Hepatocyte (in vitro differentiated cells): Measurements from ENCODE around the gene GALNTL6. TPM values are rescaled to one million over a fixed set of nuclear protein-coding genes. Genes with fewer than 3 reads are reported as not detected.
A peak's percentile ranks its signal among the peaks of the same experiment; 100 is the strongest.

ENCODE experiments used
- DNase-seq: peaks from one replicate; pipeline ENCODE4 v3.0.0-alpha.2; 2016; ENCODE audit warnings: low spot score
- H2AFZ ChIP-seq: fragments of 200-600 bp; sonication (generic); 2 replicates; pipeline ENCODE4 v1.6.0; 2016; ENCODE audit warnings: antibody characterized with exemption, mild to moderate bottlenecking
- H3K27ac ChIP-seq: fragments of 200-600 bp; sonication (generic); 2 replicates; pipeline ENCODE4 v1.5.1; 2016; ENCODE audit warnings: mild to moderate bottlenecking
- H3K27me3 ChIP-seq: fragments of 200-600 bp; sonication (generic); 2 replicates; pipeline ENCODE4 v1.6.1; 2016
- H3K36me3 ChIP-seq: fragments of 200-600 bp; sonication (generic); replicated peaks from 2 replicates; pipeline ENCODE4 v1.5.1; 2016; ENCODE audit warnings: low read depth; ENCODE audit not compliant: insufficient read depth
- H3K4me1 ChIP-seq: fragments of 200-600 bp; sonication (generic); 2 replicates; pipeline ENCODE4 v1.5.1; 2016; ENCODE audit warnings: mild to moderate bottlenecking, moderate library complexity; ENCODE audit not compliant: insufficient read depth
- H3K4me2 ChIP-seq: fragments of 200-600 bp; sonication (generic); 2 replicates; pipeline ENCODE4 v1.6.0; 2016
- H3K4me3 ChIP-seq: fragments of 200-600 bp; sonication (generic); 2 replicates; pipeline ENCODE4 v1.5.1; 2016; ENCODE audit warnings: mild to moderate bottlenecking
- H3K79me2 ChIP-seq: fragments of 200-600 bp; sonication (generic); 2 replicates; pipeline ENCODE4 v1.6.0; 2017; ENCODE audit warnings: mild to moderate bottlenecking
- H3K9me2 ChIP-seq: fragments of 200-600 bp; sonication (generic); replicated peaks from 2 replicates; pipeline ENCODE4 v1.6.0; 2017; ENCODE audit warnings: mild to moderate bottlenecking; ENCODE audit not compliant: insufficient read depth
- H3K9me3 ChIP-seq: fragments of 200-600 bp; sonication (generic); 2 replicates; pipeline ENCODE4 v1.5.1; 2016; ENCODE audit warnings: low read depth, mild to moderate bottlenecking
- H4K20me1 ChIP-seq: fragments of 200-600 bp; sonication (generic); 2 replicates; pipeline ENCODE4 v1.6.0; 2016; ENCODE audit warnings: mild to moderate bottlenecking; ENCODE audit not compliant: insufficient read depth, poor library complexity, severe bottlenecking
- EZH2 ChIP-seq: fragments of 200-600 bp; sonication (generic); IDR thresholded peaks from 2 replicates; pipeline ENCODE4 v1.6.1; 2016; ENCODE audit warnings: antibody characterized with exemption, mild to moderate bottlenecking, borderline replicate concordance
- EZH2phosphoT487 ChIP-seq: fragments of 200-600 bp; sonication (generic); IDR thresholded peaks from one replicate; pipeline ENCODE4 v1.6.1; 2018; ENCODE audit warnings: antibody characterized with exemption, mild to moderate bottlenecking, low read depth, moderate library complexity; ENCODE audit not compliant: unreplicated experiment, severe bottlenecking
- WGBS: methylation state at CpG from one replicate; pipeline ENCODE4 v1.1.6; 2016; ENCODE audit warnings: low lambda C conversion rate; ENCODE audit errors: missing lambda C conversion rate; 5-methylcytosine and 5-hydroxymethylcytosine counted together
- polyA plus RNA-seq: library from polyadenylated mRNA; unstranded; fragments of >200 nt; fragmentation: Nextera tagmentation; extraction: Ambion mirVana; gene quantifications from 2 replicates; pipeline ENCODE4 v1.2.1, GENCODE V29; 2016
- total RNA-seq: library from RNA; depleted of rRNA; stranded (reverse); fragments of >200 nt; gene quantifications from 2 replicates; pipeline ENCODE4 v1.2.3, GENCODE V29; 2014
- TF ChIP-seq, protein P1 (sequence below): fragments of 200-600 bp; sonication (generic); IDR thresholded peaks from 2 replicates; pipeline ENCODE4 v1.5.1; 2016; ENCODE audit warnings: antibody characterized with exemption, mild to moderate bottlenecking; ENCODE audit not compliant: poor library complexity

Gene GALNTL6
- total and polyA plus RNA-seq, 2 experiments from 2014 or later = 0.53 to 0.74 TPM

DNA sequence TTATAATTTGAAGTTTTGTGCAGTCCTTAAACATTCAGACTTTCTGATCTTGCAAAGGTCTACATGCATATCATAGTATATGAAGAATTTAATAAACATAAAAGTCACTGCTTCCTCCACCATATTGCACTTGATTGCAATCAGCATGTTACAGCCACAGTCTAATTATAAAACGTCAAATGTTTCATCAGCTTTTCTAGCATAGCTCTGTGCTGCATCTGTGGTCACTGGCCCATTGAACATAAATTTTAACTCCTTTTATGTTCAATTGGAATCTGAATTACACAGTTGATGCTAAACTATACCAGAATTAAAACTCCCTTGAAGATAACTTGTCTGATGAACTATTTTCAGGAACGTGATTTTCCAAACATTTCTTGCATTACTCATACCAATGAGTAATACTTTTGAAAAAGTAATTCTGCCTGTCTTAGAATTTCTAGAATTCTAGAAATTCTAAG lies 329.1 kb downstream of the GALNTL6 start:
- Histone ChIP-seq H3K27ac (no peak overlapping the region), H3K79me2 (no peaks in the 10 kb centered on the region), H3K9me2 (no peaks in the 10 kb centered on the region), H2AFZ (no peak overlapping the region), H3K4me3 (no peak overlapping the region), H3K27me3 (no peaks in the 10 kb centered on the region), H3K36me3 (no peaks in the 10 kb centered on the region), H3K9me3 (no peaks in the 10 kb centered on the region), H3K4me1 (no peaks in the 10 kb centered on the region), H3K4me2 (no peak overlapping the region), H4K20me1 (no peaks in the 10 kb centered on the region)
- DNase-seq = no peak
- TF ChIP-seq EZH2 (no peak), EZH2phosphoT487 (no peak)
- TF ChIP-seq, protein P1, sequence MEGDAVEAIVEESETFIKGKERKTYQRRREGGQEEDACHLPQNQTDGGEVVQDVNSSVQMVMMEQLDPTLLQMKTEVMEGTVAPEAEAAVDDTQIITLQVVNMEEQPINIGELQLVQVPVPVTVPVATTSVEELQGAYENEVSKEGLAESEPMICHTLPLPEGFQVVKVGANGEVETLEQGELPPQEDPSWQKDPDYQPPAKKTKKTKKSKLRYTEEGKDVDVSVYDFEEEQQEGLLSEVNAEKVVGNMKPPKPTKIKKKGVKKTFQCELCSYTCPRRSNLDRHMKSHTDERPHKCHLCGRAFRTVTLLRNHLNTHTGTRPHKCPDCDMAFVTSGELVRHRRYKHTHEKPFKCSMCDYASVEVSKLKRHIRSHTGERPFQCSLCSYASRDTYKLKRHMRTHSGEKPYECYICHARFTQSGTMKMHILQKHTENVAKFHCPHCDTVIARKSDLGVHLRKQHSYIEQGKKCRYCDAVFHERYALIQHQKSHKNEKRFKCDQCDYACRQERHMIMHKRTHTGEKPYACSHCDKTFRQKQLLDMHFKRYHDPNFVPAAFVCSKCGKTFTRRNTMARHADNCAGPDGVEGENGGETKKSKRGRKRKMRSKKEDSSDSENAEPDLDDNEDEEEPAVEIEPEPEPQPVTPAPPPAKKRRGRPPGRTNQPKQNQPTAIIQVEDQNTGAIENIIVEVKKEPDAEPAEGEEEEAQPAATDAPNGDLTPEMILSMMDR = no peak
- 76% methylated on average over 2 of the region's 2 CpGs for WGBS

DNA sequence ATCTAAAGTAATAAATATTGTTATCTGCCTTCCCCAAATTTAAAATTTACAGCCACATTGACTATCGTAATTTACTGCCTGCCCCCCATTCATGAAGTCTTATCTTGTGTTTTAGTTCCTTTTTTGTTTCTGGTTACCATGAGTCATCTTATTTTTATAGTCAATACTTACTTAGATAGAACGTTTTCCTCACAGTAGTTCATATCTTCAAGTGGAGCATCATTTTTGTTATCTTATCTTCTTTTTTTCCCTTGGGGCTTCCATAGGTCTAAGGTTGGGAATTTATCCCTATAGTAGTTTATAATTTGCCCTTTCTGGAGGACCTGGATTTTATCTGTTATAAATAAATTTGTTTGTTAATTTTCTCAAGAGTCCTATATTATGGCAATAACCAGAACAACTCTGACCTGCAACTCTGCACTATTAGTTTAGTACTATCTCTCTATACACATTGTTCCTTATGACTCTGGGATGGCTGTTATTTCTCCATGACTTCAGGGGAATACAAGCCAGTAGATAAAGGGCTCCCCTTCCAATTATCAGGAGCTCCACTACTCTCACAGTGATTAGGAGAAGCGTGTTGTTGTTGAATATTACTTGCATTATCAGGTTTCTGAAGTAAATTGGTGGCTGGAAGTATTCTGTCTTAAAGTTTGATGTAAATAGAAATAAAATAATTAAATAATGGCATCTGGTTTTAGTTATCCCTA lies 330.6 kb downstream of the GALNTL6 start:
- TF ChIP-seq, protein P1 = no peak
- TF ChIP-seq EZH2 (no peak), EZH2phosphoT487 (no peak)
- no peaks in the 10 kb centered on the region for H3K9me2 ChIP-seq
- no peak overlapping the region for H3K27ac ChIP-seq
- no peaks in the 10 kb centered on the region for H3K4me1 ChIP-seq
- H3K4me2 ChIP-seq = no peak overlapping the region
- H3K9me3 ChIP-seq = no peaks in the 10 kb centered on the region
- H3K27me3 ChIP-seq = no peaks in the 10 kb centered on the region
- 24% methylated on average over 3 of the region's 3 CpGs for WGBS
- no peaks in the 10 kb centered on the region for H3K79me2 ChIP-seq
- no peak overlapping the region for H3K4me3 ChIP-seq
- H3K36me3 ChIP-seq = no peaks in the 10 kb centered on the region
- DNase-seq = no peak
- H4K20me1 ChIP-seq = no peaks in the 10 kb centered on the region
- H2AFZ ChIP-seq = no peak overlapping the region

DNA sequence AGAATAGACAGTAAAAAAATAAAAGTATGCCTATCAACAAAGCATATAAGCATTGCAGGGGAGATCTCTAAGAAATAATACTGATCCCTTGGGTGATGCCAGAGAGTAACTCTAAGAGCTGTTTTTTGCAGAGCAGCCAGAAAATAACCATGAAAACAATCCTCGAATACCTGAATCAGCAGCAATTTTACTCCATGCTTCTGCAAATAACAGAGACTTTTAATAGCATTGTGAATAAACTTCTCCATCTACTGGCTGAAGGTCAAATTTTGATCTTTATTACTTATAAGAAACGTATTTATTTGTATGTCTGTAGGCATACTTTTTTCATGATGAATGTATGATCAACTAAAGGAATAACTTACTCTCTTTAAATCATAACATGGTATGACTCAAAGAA lies 334.5 kb downstream of the GALNTL6 start:
- Histone ChIP-seq H3K36me3 (no peaks in the 10 kb centered on the region), H3K9me3 (no peaks in the 10 kb centered on the region), H3K4me1 (no peaks in the 10 kb centered on the region), H3K9me2 (no peaks in the 10 kb centered on the region), H2AFZ (no peak overlapping the region), H3K27me3 (no peaks in the 10 kb centered on the region), H3K4me2 (no peak overlapping the region), H3K27ac (no peak overlapping the region), H3K4me3 (no peak overlapping the region), H4K20me1 (no peaks in the 10 kb centered on the region), H3K79me2 (no peaks in the 10 kb centered on the region)
- TF ChIP-seq, protein P1 = peak; percentile 15
- no peak for TF ChIP-seq EZH2
- 64% methylated on average over 2 of the region's 2 CpGs for WGBS
- no peak for DNase-seq
